Measurements from ENCODE around the gene CROT. TPM values are rescaled to one million over a fixed set of nuclear protein-coding genes. Genes with fewer than 3 reads are reported as not detected.
A peak's percentile ranks its signal among the peaks of the same experiment; 100 is the strongest.

Gene CROT
- total RNA-seq, 3 donors from 2014 or later (not counting 1 experiment from before 2014, with no cell fraction given) = 17.5 to 19.0 (median 17.9) TPM

DNA sequence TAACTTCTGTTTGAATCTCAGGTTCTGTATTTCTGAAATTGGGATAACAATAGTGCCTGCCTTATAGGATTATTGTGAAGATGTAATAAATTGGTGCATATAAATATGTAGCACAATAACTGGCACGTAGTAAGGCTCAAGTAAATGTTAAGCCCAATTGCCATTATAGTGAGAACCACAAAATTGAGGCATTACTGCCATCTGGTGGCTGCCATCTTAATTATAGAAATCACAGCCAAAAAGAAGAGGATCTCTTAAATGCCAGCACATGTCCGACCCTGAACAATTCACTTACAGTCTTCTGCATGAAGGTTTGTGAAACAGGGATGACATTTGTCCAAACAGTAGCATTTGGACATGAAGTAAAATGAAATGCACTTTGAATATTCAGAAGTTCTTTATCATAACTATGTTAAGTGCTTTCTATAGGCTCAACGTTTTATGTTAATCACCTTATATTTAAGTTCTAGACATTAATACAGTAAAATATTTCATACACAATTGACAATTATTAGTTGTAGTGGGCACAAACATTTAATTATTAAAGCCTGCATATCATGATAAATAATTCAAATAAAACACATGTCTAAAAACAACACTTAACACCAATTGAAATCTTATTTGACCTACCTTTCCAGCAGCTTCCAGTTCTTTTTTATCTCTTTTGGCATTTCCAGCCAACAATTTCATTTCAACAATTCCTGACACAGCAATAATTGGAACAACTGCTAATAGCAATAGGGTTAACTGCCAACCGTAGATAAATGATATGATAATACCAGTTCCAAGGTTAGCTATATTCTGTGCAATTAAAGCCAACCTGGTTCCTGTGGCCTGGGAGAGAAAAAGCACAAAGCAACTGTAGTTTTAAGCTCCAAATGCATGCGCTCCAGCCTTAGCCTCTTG is 71.5 kb downstream of the CROT start:
- H3K9me3 ChIP-seq (ENCODE audit: control insufficient read depth, insufficient read depth, low read length) = no peaks in the 10 kb centered on the region
- H3K4me1 Mint-ChIP-seq = no peaks in the 10 kb centered on the region
- no peak overlapping the region for H3K4me3 ChIP-seq (ENCODE audit: low read length)
- 52% methylated on average over 4 of the region's 5 CpGs for WGBS (ENCODE audit: insufficient coverage)
- no peak overlapping the region for H3K27ac ChIP-seq (ENCODE audit: low read length)
- no peak overlapping the region for H3K27ac Mint-ChIP-seq
- H3K4me1 ChIP-seq (ENCODE audit: control insufficient read depth, insufficient read depth, low read length) = no peaks in the 10 kb centered on the region
- no peaks in the 10 kb centered on the region for H3K9me3 Mint-ChIP-seq
- H3K27me3 Mint-ChIP-seq (ENCODE audit: low read depth in 2 of 2) = peaks cover 0 to 7% of the 10 kb centered on the region in 2 donors
- DNase-seq = peak; percentile 39 to 85
- H3K4me3 Mint-ChIP-seq = no peak overlapping the region
- H3K27me3 ChIP-seq (ENCODE audit: control insufficient read depth, insufficient read depth, low read length) = no peaks in the 10 kb centered on the region
- H3K36me3 Mint-ChIP-seq = no peaks in the 10 kb centered on the region
- TF ChIP-seq, protein P1, sequence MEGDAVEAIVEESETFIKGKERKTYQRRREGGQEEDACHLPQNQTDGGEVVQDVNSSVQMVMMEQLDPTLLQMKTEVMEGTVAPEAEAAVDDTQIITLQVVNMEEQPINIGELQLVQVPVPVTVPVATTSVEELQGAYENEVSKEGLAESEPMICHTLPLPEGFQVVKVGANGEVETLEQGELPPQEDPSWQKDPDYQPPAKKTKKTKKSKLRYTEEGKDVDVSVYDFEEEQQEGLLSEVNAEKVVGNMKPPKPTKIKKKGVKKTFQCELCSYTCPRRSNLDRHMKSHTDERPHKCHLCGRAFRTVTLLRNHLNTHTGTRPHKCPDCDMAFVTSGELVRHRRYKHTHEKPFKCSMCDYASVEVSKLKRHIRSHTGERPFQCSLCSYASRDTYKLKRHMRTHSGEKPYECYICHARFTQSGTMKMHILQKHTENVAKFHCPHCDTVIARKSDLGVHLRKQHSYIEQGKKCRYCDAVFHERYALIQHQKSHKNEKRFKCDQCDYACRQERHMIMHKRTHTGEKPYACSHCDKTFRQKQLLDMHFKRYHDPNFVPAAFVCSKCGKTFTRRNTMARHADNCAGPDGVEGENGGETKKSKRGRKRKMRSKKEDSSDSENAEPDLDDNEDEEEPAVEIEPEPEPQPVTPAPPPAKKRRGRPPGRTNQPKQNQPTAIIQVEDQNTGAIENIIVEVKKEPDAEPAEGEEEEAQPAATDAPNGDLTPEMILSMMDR (IDR thresholded peaks at IDR 0.05) = peak; percentile 84
- intact Hi-C loops (cut with micrococcal nuclease) = loop anchor here (1.0 kb wide), 1 partner anchor 105 kb away; no protein-coding TSS in a partner anchor
- ATAC-seq = peak; percentile 63 to 80 (median 76)
- H3K36me3 ChIP-seq (ENCODE audit: control insufficient read depth, insufficient read depth, low read length) = no peaks in the 10 kb centered on the region

DNA sequence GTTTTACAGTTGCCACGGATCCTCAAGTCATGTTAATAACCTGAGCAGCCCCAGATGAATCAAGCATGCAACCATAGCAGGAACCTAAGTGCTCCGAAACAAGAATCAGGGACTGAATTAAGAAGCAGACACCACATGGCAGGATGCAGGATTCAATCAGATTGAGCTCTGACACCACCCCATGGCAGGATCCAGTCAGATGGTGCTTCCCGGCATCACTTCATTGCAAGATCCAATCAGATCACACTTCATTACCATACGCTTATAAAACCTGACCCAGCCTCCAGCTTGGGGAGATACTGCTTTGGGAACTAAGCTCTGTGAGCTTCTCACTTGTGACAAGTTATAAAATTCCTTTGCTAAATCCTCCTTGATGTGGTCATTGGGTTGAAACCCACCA is 74.7 kb downstream of the CROT start:
- no peak for DNase-seq
- Mint-ChIP-seq H3K36me3 (no peaks in the 10 kb centered on the region), H3K27me3 (ENCODE audit: low read depth in 2 of 2) (peaks cover 5 to 7% of the 10 kb centered on the region in 2 donors), H3K27ac (no peak overlapping the region), H3K9me3 (no peaks in the 10 kb centered on the region), H3K4me1 (no peaks in the 10 kb centered on the region), H3K4me3 (no peak overlapping the region)
- intact Hi-C loops (cut with micrococcal nuclease) = no loop called here
- 87% methylated on average over 4 of the region's 4 CpGs for WGBS (ENCODE audit: insufficient coverage)
- no peaks in the 10 kb centered on the region for H3K4me1 ChIP-seq (ENCODE audit: control insufficient read depth, insufficient read depth, low read length)
- ATAC-seq = no peak
- no peaks in the 10 kb centered on the region for H3K9me3 ChIP-seq (ENCODE audit: control insufficient read depth, insufficient read depth, low read length)
- no peak overlapping the region for H3K4me3 ChIP-seq (ENCODE audit: low read length)
- TF ChIP-seq, protein P1 (IDR thresholded peaks at IDR 0.05) = no peak
- no peaks in the 10 kb centered on the region for H3K36me3 ChIP-seq (ENCODE audit: control insufficient read depth, insufficient read depth, low read length)
- no peaks in the 10 kb centered on the region for H3K27me3 ChIP-seq (ENCODE audit: control insufficient read depth, insufficient read depth, low read length)
- no peak overlapping the region for H3K27ac ChIP-seq (ENCODE audit: low read length)

DNA sequence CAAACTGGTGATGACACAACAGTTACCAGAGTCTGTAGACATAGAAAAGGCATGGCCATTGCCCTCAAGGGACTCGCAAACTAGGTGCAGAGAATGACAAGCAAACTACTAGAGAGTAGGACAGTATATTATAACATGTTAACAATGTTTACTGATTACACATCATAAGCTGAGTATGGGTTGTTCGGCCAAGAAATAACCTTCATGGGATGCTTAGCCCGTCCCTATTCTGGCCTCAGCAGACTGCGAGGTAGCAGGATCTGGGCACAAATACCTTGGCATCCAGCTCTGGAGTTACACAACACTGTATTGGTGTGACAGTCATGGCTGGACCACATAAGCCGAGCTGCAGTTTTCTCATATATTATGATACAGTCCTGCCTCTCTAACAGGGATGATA is 78.6 kb downstream of the CROT start:
- no peaks in the 10 kb centered on the region for H3K36me3 Mint-ChIP-seq
- Histone ChIP-seq H3K4me3 (ENCODE audit: low read length) (no peak overlapping the region), H3K4me1 (ENCODE audit: control insufficient read depth, insufficient read depth, low read length) (no peaks in the 10 kb centered on the region), H3K27ac (ENCODE audit: low read length) (no peak overlapping the region), H3K27me3 (ENCODE audit: control insufficient read depth, insufficient read depth, low read length) (no peaks in the 10 kb centered on the region), H3K9me3 (ENCODE audit: control insufficient read depth, insufficient read depth, low read length) (no peaks in the 10 kb centered on the region), H3K36me3 (ENCODE audit: control insufficient read depth, insufficient read depth, low read length) (no peaks in the 10 kb centered on the region)
- intact Hi-C loops (cut with micrococcal nuclease) = no loop called here
- no peak overlapping the region for H3K27ac Mint-ChIP-seq
- TF ChIP-seq, protein P1 (IDR thresholded peaks at IDR 0.05) = no peak
- H3K4me3 Mint-ChIP-seq = no peak overlapping the region
- no peaks in the 10 kb centered on the region for H3K4me1 Mint-ChIP-seq
- 83% methylated on average over 5 of the region's 5 CpGs for WGBS (ENCODE audit: insufficient coverage)
- H3K9me3 Mint-ChIP-seq = no peaks in the 10 kb centered on the region
- ATAC-seq (no peak), DNase-seq (no peak)
- peaks cover 0 to 12% of the 10 kb centered on the region in 2 donors for H3K27me3 Mint-ChIP-seq (ENCODE audit: low read depth in 2 of 2)

Data from natural killer cell (primary cell).